GOT3 (cell line): ENCODE results near the gene THSD1.

Experiments
- DNase-seq: peaks from one replicate; lab custom pipeline; 2025; ENCODE audit warnings: mixed read lengths; lab: John Stamatoyannopoulos, UW

THSD1 gene

DNA sequence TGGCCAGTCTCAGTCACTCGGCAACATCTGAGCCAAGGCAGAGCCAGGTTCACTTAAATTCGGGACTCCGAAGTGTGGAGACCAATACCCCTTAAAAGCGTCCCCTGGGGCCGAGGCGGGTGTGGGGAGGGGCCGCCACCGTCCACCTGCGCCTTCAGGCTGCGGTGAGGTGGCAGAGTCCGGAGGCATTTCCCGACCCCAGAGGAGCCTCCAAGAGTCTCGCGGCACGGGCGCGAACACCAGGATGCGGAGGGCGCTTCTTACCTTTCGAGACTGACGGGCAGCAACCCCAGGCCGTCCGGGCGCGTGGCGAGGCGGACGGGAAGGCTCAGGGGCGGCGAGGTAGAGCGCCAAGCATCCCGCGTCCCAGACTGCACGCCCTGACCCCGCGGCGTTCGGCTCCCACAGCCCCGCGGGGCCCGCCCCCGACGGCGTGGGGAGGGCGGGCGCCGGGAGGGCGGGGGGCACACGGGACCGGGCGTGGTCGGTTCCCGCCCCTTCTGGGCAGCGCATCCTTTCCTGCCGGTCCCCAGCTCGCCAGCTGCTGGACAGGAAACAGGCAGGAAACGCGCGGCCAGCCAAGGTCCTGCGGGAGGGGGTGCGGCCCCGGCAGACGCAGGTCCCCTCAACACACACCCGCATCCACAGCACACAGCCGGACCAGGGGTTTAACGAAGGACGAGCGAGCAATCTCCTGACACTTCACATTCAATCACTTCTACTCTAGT lies at the start of gene THSD1:
TSS of gene THSD1 (minus strand) at position 406 of the 728 bp plus-strand sequence. CDS start 3,572 bp downstream, outside the sequence.
- DNase-seq = no peak

GRCh38 chr13:52455677-52456041 lies 49.7 kb upstream of the THSD1 start:
- no peak for DNase-seq

- DNase-seq = peak; percentile 74
Observed at GRCh38 chr13:52454820-52455676, 49.1 kb upstream of the THSD1 start, which contains the start of gene CKAP2. CKAP2 (plus strand) TSS chr13:52455478; CDS start chr13:52455557, 79 bp downstream.

DNA sequence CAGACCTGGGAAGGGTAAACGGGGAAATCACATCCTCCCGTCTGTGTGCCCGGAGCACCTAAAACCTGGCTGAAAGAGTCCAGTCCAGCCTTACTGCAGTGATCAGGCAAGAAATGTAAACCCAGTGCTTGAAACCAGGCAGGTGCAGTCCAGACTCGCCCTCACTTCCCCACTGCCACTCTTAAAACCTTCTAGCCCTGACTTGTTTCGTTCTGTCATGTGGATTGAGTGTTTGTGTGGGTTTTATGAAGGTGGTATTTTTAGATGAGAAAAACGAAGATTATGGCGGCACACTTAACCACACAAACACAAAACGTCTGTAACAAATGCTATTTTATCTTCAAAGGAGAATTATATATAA lies 48.5 kb upstream of the THSD1 start:
- DNase-seq = no peak

DNA sequence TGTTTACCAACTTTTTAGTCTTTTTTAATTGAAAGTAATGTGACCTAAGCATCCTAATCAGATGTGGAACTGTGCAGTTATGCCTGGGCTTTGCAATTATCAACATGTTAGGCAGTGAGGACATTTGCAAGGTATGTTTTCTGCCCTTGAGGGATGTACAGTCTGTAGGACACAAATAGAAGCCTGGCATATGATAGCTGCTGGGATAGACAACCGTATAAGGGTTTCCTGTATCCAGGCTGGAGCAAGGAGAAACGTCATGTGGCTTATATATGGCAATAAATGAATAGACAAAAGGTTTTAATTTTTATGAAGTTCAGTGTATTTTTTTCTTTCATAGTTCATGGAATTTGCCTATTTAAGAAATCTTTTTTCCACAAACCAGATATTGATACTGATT lies 46.5 kb upstream of the THSD1 start:
- DNase-seq = no peak

GRCh38 chr13:52451135-52451804 lies 45.3 kb upstream of the THSD1 start:
- no peak for DNase-seq

- DNase-seq = no peak
Observed at GRCh38 chr13:52450793-52451116, 44.8 kb upstream of the THSD1 start.

DNA sequence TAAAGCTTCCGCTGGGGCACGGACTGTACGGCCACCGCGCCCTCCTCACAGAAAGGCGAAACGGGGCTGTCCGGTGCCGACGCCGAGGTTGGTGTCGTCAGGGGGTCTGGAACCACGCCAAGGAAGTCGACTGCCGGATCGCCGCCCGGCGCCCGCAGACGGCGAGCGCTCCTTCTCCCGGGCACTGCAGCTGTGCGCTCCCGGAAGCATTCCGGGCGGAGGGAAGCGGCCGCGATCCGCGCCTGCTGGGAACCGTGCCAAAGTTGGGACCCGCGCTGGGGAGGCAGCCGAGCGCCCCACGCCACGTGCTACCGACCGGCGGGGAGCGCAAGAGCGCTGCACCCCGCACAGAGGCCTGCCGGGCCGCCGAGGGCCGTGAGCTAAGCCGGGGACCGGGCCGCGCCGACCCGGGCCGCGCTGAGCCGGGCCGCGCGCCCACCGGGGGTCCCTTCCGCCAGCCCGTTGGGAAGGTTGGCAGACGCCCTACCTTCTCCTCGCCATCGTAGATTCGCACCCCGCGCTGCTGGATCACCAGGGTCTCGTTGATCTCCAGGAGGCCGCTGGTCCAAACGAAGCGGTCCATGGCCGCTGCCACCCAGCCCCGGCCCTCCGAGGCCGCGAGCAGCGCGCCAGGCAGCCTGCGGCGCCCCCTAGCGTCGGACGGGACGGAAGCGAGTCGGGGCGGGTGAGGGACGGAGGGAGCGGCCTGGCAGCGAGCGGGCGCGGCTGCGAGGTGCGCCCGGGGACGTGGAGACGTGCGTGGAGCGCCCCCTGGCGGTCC lies 44.2 kb upstream of the THSD1 start, which contains the start of gene VPS36:
TSS of gene VPS36 (minus strand) at position 623 of the 781 bp plus-strand sequence. CDS start at position 583, 40 bp downstream.
- peak; percentile 84 for DNase-seq

- DNase-seq = no peak
Observed at GRCh38 chr13:52449331-52450011, 43.5 kb upstream of the THSD1 start.

GRCh38 chr13:52447815-52448552 lies 42.0 kb upstream of the THSD1 start:
- no peak for DNase-seq

GRCh38 chr13:52447354-52447753 lies 41.4 kb upstream of the THSD1 start:
- no peak for DNase-seq

GRCh38 chr13:52446265-52446664 lies 40.3 kb upstream of the THSD1 start:
- no peak for DNase-seq

- no peak for DNase-seq
Observed at GRCh38 chr13:52432456-52432855, 26.5 kb upstream of the THSD1 start.

GRCh38 chr13:52428295-52428694 lies 22.3 kb upstream of the THSD1 start:
- no peak for DNase-seq

DNA sequence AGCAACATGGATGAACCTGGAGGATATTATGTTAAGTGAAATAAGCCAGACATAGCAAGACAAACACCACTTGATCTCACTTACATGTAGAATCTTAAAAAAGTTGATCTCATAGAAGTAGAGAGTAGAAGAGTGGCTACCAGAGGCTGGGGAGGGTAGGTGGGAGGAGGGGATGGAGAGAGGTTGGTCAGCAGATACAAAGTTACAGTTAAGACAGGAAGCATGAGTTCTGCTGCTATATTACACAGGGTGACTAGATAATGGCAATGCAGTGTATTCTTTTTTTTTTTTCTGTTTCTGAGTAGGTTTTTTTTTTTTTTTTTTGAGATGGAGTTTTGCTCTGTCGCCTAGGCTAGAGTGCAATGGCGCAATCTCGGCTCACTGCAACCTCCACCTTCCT lies 15.2 kb upstream of the THSD1 start:
- DNase-seq = no peak

- DNase-seq = no peak
Observed at GRCh38 chr13:52419080-52419479, 13.1 kb upstream of the THSD1 start.

DNA sequence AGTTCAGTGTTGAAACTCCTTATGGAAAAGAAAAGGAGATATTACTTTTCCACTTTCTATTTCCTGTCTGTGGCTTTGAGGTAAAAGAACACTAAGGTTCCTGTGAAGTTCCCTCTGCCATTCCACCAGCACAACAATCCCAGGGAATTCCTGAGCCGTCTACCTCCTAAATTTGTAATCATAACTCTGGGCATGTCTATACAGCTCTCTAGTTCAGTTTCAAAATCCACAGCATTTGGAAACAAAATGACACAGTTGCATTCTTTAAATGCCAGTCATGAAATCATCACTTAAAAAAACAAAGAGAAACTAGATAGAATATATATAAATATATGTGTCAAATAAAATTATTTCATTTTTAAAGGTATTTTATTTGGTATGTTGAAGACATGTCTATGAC lies 9.0 kb upstream of the THSD1 start:
- no peak for DNase-seq

DNA sequence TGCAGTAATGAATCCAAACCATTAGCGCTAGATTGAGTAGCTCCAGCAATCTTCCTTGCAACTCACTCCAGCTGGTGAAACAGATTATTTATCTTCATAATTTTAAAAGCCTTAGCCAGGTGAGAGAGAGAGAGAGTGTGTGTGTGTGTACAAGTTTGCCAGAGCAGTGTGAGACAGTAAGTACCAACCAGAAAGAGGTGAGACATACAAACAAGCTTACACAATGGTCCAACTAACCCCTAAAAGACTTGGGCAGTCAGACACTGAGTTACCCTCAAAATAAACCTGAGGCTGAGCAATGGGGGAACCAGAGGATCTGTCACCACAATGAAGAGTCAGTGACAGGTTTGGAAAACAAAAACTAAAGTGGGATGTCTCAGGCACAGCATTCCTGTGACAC lies 8.1 kb upstream of the THSD1 start:
- no peak for DNase-seq

DNA sequence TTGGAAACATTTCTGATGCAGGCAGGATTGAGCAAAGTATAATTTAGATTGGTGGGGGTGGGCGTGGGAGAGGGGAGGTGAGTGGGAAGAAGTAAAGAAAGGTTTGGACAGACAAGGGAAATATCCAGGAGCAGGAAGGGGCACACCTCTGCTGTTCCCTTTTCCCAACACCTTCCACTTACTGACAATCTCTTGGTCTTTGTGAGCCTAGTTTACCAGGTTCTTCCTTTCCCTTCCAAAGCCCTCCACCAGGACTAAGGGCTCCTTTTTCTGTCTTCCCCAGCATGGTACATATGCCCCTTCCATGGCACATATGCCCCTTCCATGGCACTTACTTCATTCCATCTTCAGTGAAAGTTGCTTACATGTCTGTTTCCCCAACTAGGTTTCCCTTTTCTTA lies 6.2 kb upstream of the THSD1 start:
- no peak for DNase-seq

GRCh38 chr13:52411629-52412028 lies 5.7 kb upstream of the THSD1 start:
- DNase-seq = no peak
